Peyer's patch (tissue), 4 donors: ENCODE results near the gene HS6ST3. TPM values are rescaled to one million over a fixed set of nuclear protein-coding genes. Genes with fewer than 3 reads are reported as not detected.

Experiments used
- DNase-seq, 3 donors: peaks; one replicate each; pipeline ENCODE4 v3.0.0-alpha.2; 2017 to 2019
- H3K27ac ChIP-seq, 4 donors: fragments of 200-600 bp; sonication (generic); one replicate each; pipeline ENCODE4 v1.5.1; 2016 to 2019
- H3K27me3 ChIP-seq, 2 donors: fragments of 200-600 bp; sonication (generic); one replicate each; pipeline ENCODE4 v1.5.1; 2019
- H3K36me3 ChIP-seq, 3 donors: fragments of 200-600 bp; sonication (generic); one replicate each; pipeline ENCODE4 v1.5.1; 2016 to 2019
- H3K4me1 ChIP-seq, 4 donors: fragments of 200-600 bp; sonication (generic); one replicate each; pipeline ENCODE4 v1.5.1; 2016 to 2019
- H3K4me3 ChIP-seq, 4 donors: fragments of 200-600 bp; sonication (generic); 1 replicate in 3 of 4; 2 replicates in 1 of 4; pipeline ENCODE4 v1.5.1; 2016 to 2019; ENCODE audit warnings: mild to moderate bottlenecking in 1 of 4
- H3K9me3 ChIP-seq, 4 donors: fragments of 200-600 bp; sonication (generic); one replicate each; pipeline ENCODE4 v1.5.1; 2016 to 2019; ENCODE audit warnings: mild to moderate bottlenecking in 1 of 4
- POLR2A ChIP-seq, 2 donors: fragments of 450-650 bp; IDR thresholded peaks; one replicate each; pipeline ENCODE4 v1.5.1; 2017; ENCODE audit warnings: antibody characterized with exemption in 2 of 2, mild to moderate bottlenecking in 2 of 2, moderate library complexity in 2 of 2
- total RNA-seq, 4 donors: library from RNA; depleted of rRNA; stranded (reverse); fragments of >200 nt; gene quantifications; one replicate each; pipeline ENCODE4 v1.1.0, GENCODE V29; 2016
- TF ChIP-seq, protein P1 (sequence below), 6 experiments: fragments of 450-650 bp in 4 of 6; fragments of 200-600 bp in 2 of 6; sonication (generic) in 1 of 6; IDR thresholded peaks; one replicate each; pipeline ENCODE4 v1.5.1; 2017 to 2019; ENCODE audit warnings: antibody characterized with exemption in 6 of 6, mild to moderate bottlenecking in 3 of 6, moderate library complexity in 1 of 6

HS6ST3 gene
- total RNA-seq, 4 donors from 2014 or later = 0.09 TPM; not detected in 3

DNA sequence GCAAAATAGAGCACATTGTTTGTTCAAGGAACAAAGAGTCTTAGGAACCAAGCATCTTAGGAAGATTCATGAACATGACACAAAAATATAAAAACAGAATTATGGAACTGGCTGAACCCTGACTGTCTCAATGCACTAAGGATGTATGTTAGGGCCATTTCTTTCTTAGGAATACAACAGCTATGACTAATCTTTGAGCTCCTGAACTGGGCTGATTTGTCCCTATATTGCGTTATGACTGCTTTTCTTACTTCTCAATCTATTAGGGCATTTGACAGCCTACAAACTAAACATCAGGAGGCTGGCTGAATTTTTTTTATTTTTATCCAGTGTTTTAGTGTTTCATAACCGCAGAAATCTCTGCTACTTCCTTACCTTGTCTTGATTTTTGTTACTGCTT is 693.1 kb downstream of the HS6ST3 start:
- no peak overlapping the region for H3K27ac ChIP-seq
- H3K27me3 ChIP-seq = no peaks in the 10 kb centered on the region
- TF ChIP-seq, protein P1, sequence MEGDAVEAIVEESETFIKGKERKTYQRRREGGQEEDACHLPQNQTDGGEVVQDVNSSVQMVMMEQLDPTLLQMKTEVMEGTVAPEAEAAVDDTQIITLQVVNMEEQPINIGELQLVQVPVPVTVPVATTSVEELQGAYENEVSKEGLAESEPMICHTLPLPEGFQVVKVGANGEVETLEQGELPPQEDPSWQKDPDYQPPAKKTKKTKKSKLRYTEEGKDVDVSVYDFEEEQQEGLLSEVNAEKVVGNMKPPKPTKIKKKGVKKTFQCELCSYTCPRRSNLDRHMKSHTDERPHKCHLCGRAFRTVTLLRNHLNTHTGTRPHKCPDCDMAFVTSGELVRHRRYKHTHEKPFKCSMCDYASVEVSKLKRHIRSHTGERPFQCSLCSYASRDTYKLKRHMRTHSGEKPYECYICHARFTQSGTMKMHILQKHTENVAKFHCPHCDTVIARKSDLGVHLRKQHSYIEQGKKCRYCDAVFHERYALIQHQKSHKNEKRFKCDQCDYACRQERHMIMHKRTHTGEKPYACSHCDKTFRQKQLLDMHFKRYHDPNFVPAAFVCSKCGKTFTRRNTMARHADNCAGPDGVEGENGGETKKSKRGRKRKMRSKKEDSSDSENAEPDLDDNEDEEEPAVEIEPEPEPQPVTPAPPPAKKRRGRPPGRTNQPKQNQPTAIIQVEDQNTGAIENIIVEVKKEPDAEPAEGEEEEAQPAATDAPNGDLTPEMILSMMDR (IDR thresholded peaks at IDR 0.05) = no peak
- no peak for TF ChIP-seq POLR2A (IDR thresholded peaks at IDR 0.05)
- H3K9me3 ChIP-seq = no peaks in the 10 kb centered on the region
- H3K36me3 ChIP-seq = no peaks in the 10 kb centered on the region
- H3K4me3 ChIP-seq = no peak overlapping the region
- no peaks in the 10 kb centered on the region for H3K4me1 ChIP-seq
- DNase-seq = no peak

GRCh38 chr13:96783511-96783910 is 693.6 kb downstream of the HS6ST3 start:
- no peaks in the 10 kb centered on the region for H3K27me3 ChIP-seq
- no peak for DNase-seq
- H3K36me3 ChIP-seq = no peaks in the 10 kb centered on the region
- H3K27ac ChIP-seq = no peak overlapping the region
- no peak overlapping the region for H3K4me3 ChIP-seq
- no peak for TF ChIP-seq POLR2A (IDR thresholded peaks at IDR 0.05)
- TF ChIP-seq, protein P1 (IDR thresholded peaks at IDR 0.05) = no peak
- H3K4me1 ChIP-seq = no peaks in the 10 kb centered on the region
- no peaks in the 10 kb centered on the region for H3K9me3 ChIP-seq

GRCh38 chr13:96785986-96786385 is 696.1 kb downstream of the HS6ST3 start:
- no peaks in the 10 kb centered on the region for H3K36me3 ChIP-seq
- no peak overlapping the region for H3K27ac ChIP-seq
- DNase-seq = no peak
- H3K4me1 ChIP-seq = no peaks in the 10 kb centered on the region
- no peaks in the 10 kb centered on the region for H3K9me3 ChIP-seq
- no peaks in the 10 kb centered on the region for H3K27me3 ChIP-seq
- no peak for TF ChIP-seq POLR2A (IDR thresholded peaks at IDR 0.05)
- TF ChIP-seq, protein P1 (IDR thresholded peaks at IDR 0.05) = no peak
- no peak overlapping the region for H3K4me3 ChIP-seq

- DNase-seq = no peak
- no peaks in the 10 kb centered on the region for H3K27me3 ChIP-seq
- no peaks in the 10 kb centered on the region for H3K36me3 ChIP-seq
- TF ChIP-seq, protein P1 (IDR thresholded peaks at IDR 0.05) = no peak
- no peak for TF ChIP-seq POLR2A (IDR thresholded peaks at IDR 0.05)
- H3K27ac ChIP-seq = no peak overlapping the region
- no peaks in the 10 kb centered on the region for H3K4me1 ChIP-seq
- H3K9me3 ChIP-seq = no peaks in the 10 kb centered on the region
- H3K4me3 ChIP-seq = no peak overlapping the region
These were observed 702.3 kb downstream of the HS6ST3 start for GRCh38 chr13:96792188-96792587.

GRCh38 chr13:96792736-96793403 is 703.0 kb downstream of the HS6ST3 start:
- no peak for DNase-seq
- Histone ChIP-seq H3K4me3 (no peak overlapping the region), H3K4me1 (no peaks in the 10 kb centered on the region), H3K9me3 (no peaks in the 10 kb centered on the region), H3K27me3 (no peaks in the 10 kb centered on the region), H3K27ac (no peak overlapping the region), H3K36me3 (no peaks in the 10 kb centered on the region)
- no peak for TF ChIP-seq POLR2A (IDR thresholded peaks at IDR 0.05)
- TF ChIP-seq, protein P1 (IDR thresholded peaks at IDR 0.05) = no peak

GRCh38 chr13:96793404-96793755 is 703.5 kb downstream of the HS6ST3 start:
- H3K4me1 ChIP-seq = no peaks in the 10 kb centered on the region
- H3K4me3 ChIP-seq = no peak overlapping the region
- no peaks in the 10 kb centered on the region for H3K9me3 ChIP-seq
- no peak for TF ChIP-seq POLR2A (IDR thresholded peaks at IDR 0.05)
- TF ChIP-seq, protein P1 (IDR thresholded peaks at IDR 0.05) = no peak
- H3K36me3 ChIP-seq = no peaks in the 10 kb centered on the region
- no peaks in the 10 kb centered on the region for H3K27me3 ChIP-seq
- no peak overlapping the region for H3K27ac ChIP-seq
- DNase-seq = no peak
